ENCODE measurements around the gene RGS6.

RGS6 gene

DNA sequence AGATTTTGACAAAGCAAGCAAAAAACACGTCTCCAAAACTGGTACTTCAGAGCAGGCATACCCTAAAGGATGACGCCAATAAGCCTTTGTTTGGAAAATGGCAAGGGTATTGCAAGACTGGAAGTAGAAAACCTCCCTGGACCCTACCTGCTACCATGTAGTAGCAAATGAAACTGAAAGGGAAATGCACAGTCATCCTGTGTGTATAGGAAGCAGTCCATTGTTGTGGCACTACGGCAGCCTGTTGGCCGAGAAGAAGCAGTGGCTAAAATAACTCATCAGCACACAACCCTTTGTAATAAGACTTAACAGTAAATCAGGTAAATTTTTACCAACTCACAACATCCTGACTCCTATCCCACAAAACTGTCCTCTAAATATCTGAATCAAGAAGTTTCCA, 386.4 kb downstream of the RGS6 start:
- no peak for DNase-seq (ENCODE audit: low read depth in 2 of 2)
- TF ChIP-seq, protein P1, sequence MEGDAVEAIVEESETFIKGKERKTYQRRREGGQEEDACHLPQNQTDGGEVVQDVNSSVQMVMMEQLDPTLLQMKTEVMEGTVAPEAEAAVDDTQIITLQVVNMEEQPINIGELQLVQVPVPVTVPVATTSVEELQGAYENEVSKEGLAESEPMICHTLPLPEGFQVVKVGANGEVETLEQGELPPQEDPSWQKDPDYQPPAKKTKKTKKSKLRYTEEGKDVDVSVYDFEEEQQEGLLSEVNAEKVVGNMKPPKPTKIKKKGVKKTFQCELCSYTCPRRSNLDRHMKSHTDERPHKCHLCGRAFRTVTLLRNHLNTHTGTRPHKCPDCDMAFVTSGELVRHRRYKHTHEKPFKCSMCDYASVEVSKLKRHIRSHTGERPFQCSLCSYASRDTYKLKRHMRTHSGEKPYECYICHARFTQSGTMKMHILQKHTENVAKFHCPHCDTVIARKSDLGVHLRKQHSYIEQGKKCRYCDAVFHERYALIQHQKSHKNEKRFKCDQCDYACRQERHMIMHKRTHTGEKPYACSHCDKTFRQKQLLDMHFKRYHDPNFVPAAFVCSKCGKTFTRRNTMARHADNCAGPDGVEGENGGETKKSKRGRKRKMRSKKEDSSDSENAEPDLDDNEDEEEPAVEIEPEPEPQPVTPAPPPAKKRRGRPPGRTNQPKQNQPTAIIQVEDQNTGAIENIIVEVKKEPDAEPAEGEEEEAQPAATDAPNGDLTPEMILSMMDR (IDR thresholded peaks at IDR 0.05; ENCODE audit: low read depth, low read length): no peak
- H3K4me3 ChIP-seq (replicated peaks in 1 of 2; ENCODE audit: low read depth in 2 of 2, low read length in 2 of 2): no peak overlapping the region

DNA sequence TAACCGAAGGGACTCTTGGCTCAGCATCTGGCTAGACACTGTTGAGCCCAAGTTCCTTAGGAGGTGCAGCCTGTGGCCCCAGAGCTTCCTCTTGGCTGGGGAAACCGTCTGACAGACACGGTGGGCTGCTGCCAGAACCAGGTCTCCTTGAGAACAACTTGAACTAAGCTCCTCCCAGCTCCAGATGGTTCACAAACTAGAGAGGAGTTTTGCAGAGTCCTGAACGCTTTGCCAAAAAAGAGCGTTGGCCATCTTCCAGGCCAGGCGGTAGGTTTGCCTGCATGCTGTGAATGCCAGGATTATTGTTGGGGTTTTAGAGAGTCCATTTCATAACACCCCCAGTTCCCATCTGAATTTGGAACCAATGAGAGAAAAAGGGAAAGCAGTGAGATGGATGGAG, 399.8 kb downstream of the RGS6 start:
- TF ChIP-seq, protein P1 (IDR thresholded peaks at IDR 0.05; ENCODE audit: low read depth, low read length): no peak
- no peak overlapping the region for H3K4me3 ChIP-seq (replicated peaks in 1 of 2; ENCODE audit: low read depth in 2 of 2, low read length in 2 of 2)
- no peak for DNase-seq (ENCODE audit: low read depth in 2 of 2)

DNA sequence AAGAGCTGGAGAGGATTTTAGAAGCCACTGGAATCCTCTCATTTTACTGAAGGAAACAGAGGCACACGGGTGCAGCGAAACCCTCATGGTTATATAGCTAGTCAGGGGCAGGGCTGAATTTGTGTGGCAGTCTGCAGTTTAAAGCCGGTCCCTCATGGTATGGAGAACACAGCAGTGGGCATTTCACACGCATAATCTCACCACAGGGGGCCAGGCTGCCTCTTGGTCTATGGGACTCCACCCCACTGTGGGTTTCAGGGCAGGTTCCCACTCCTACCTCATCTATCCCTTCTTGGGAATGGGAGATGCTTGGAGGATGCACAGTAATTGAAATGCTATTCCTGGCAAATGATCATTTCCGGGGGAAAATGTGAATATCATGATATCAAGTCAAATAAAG, 400.6 kb downstream of the RGS6 start:
- TF ChIP-seq, protein P1 (IDR thresholded peaks at IDR 0.05; ENCODE audit: low read depth, low read length): no peak
- no peak for DNase-seq (ENCODE audit: low read depth in 2 of 2)
- no peak overlapping the region for H3K4me3 ChIP-seq (replicated peaks in 1 of 2; ENCODE audit: low read depth in 2 of 2, low read length in 2 of 2)

DNA sequence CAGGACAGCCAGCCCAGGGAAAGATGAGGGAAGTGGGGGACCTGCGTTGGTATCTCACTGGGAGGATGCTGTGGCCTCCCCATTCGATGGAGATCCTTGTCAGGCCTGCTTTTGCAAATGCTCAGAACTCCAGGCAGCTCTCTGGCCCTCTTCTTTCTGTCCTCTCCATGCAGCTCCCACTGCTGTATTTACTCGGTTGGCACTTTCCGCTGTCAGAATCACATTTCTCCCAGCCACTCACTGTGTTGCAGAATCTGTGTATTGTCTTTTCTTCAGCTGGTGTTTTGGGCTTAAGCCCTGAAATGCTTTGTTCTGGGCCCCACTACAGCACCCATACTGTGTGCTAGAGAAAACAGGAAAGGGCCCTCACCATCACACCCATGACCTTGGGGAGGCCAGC, 401.1 kb downstream of the RGS6 start:
- DNase-seq (ENCODE audit: low read depth in 2 of 2): no peak
- TF ChIP-seq, protein P1 (IDR thresholded peaks at IDR 0.05; ENCODE audit: low read depth, low read length): no peak

DNA sequence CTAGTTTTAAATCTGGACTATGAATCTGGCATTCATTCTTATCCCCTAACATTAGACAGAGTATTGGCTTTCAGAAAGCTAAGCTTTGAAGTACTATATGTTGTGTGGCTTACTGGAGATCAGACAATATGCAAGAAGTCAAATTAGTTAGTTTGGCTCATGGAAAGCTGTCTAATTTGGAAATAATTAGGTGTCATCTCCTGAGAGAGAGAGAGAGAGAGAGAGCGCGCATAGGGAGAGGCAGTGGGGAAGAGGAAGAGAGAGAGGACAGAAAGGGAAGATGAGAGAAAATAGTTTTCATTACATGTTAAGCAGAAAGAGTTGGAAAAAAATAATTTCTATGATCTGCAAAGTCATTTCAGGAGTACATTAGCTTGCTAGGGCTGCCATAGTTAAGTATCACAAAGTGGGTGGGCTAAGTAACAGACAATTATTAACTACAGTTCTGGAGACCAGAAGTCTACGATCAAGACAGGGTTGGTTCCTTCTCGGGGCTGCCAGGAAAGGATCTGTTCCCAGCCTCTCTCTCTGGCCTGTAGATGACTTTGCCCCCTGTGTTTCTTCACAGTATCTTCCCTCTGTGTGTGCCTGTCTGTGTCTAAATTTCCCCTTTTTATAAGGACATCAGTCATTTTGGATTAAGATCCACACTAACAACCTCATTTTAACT, 404.2 kb downstream of the RGS6 start:
- no peak for DNase-seq (ENCODE audit: low read depth in 2 of 2)
- TF ChIP-seq, protein P1 (IDR thresholded peaks at IDR 0.05; ENCODE audit: low read depth, low read length): no peak
- H3K4me3 ChIP-seq (replicated peaks in 1 of 2; ENCODE audit: low read depth in 2 of 2, low read length in 2 of 2): no peak overlapping the region

More for the DNA sequence above, 401.1 kb downstream of the RGS6 start:
- no peak overlapping the region for H3K4me3 ChIP-seq (replicated peaks in 1 of 2; ENCODE audit: low read depth in 2 of 2, low read length in 2 of 2)

DNA sequence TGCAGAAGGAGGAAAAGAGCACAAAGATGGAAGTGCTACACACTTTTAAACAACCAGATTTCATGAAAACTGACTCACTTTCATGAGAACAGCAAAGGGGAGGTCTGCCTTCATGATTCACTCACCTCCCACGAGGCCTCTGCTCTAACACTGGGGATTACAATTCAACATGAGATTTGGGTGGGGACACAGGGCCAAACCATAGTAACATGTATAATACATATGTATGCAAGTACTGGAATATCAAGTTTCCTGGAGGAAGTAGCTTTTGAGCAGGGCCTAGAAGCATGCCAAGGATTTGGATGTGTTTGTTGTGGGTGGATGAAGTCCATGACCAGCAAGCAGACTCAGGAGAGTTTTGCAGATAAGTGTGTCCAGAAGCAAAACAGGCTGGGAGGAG, 409.0 kb downstream of the RGS6 start:
- no peak overlapping the region for H3K4me3 ChIP-seq (replicated peaks in 1 of 2; ENCODE audit: low read depth in 2 of 2, low read length in 2 of 2)
- DNase-seq (ENCODE audit: low read depth in 2 of 2): no peak
- TF ChIP-seq, protein P1 (IDR thresholded peaks at IDR 0.05; ENCODE audit: low read depth, low read length): no peak

DNA sequence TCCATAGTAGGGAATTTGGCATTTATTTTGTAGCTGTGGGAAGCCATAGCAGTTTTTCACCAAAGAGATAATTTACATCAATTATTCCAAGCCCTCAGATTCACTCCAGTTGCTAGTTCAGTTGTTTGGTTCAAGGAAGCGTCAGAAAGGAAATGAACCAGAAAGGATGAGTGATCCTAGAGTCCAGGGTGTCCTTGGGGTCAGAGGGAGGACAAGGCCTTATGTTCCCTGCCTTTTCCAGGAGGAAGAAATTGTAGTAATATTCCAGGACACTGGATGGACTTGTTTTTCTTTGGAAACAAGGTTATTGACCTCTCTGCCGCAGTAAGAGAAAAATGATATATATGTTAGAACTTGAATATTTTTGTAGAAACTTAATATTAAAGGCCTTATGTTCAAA, 409.5 kb downstream of the RGS6 start:
- TF ChIP-seq, protein P1 (IDR thresholded peaks at IDR 0.05; ENCODE audit: low read depth, low read length): no peak
- DNase-seq (ENCODE audit: low read depth in 2 of 2): no peak

More for the DNA sequence above, 409.5 kb downstream of the RGS6 start:
- H3K4me3 ChIP-seq (replicated peaks in 1 of 2; ENCODE audit: low read depth in 2 of 2, low read length in 2 of 2): no peak overlapping the region
